ENCODE measurements around the gene CLCN6. TPM values are rescaled to one million over a fixed set of nuclear protein-coding genes. Genes with fewer than 3 reads are reported as not detected.

CLCN6 gene
- total and polyA plus RNA-seq, 2 of the 13 experiments (the other 11 are each of a cell fraction or from before 2014, with no cell fraction given), result 14.9 to 19.3 TPM

DNA sequence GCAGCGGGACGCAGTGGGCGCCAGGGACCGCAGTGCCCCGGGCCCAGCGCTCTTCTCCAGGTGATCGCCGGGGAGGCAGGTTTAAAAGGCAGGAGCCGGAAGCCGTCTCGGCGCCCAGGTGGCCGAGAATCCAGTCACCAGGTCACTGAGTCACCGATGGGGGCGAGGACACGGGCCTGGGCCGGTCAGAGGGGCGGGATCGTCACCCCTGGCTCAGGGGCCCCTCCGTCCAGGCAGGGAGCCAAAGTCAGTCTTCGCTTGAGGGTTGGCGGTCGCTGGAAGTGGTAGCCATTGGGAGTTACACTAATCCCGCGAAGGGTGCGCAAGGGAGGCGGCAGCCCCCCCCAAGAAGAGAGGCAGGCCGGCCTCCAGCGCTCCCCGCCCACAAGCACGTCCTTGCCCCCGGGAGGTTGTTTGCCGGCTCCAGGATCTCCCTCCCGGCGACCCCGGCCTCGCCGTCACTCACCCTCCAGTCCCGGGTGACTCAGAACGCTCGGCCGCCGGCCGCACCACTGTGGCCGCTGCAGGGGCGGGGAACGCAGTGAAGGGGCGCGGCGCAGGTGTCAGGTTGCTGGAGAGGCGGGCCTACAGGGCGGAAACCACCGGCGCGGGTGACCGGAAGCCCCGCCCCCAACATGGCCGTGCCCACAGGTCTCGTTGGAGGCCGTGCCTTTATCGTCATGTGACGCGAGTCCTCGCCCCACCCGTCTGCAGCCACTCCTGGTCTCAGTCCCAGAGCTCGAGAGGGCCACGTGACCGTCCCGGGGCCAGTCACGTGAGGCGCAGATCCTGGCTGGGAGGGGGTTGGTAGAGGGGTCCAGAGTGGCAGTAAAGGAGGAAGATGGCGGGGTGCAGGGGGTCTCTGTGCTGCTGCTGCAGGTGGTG is at the start of gene CLCN6, which contains the start of gene MTHFR (continued):
- TF ChIP-seq CREM (IDR thresholded peaks at IDR 0.05) (peak; percentile 88), CREM (CRISPR knock-in tag; IDR thresholded peaks at IDR 0.05) (no peak), RFX5 (IDR thresholded peaks at IDR 0.05; ENCODE audit: low read depth, low read length) (no peak), ZNF772 (CRISPR knock-in tag; IDR thresholded peaks at IDR 0.05) (peak; percentile 55), SP4 (CRISPR knock-in tag; IDR thresholded peaks at IDR 0.05) (peak; percentile 99), ZNF761 (CRISPR knock-in tag; conservative IDR thresholded peaks at IDR 0.05) (no peak), MAFF (IDR thresholded peaks at IDR 0.05; ENCODE audit: low read depth, low read length) (no peak), MAF1 (CRISPR knock-in tag; IDR thresholded peaks at IDR 0.05; ENCODE audit: borderline replicate concordance) (peak; percentile 91; the same call in 1 of the 2 replicates), ZNF326 (CRISPR knock-in tag; IDR thresholded peaks at IDR 0.05; ENCODE audit: borderline replicate concordance) (no peak), ZNF256 (CRISPR knock-in tag; conservative IDR thresholded peaks at IDR 0.05) (no peak; the same call in 1 of the 2 replicates), ZNF337 (CRISPR knock-in tag; IDR thresholded peaks at IDR 0.05; ENCODE audit: borderline replicate concordance, low read depth) (no peak; the same call in 1 of the 2 replicates), ZFP36 (IDR thresholded peaks at IDR 0.05; ENCODE audit: borderline replicate concordance, low read depth, low read length, partially characterized antibody) (no peak), GATAD2A (CRISPR knock-in tag; IDR thresholded peaks at IDR 0.05) (peak; percentile 68), ZBTB7B (CRISPR knock-in tag; IDR thresholded peaks at IDR 0.05) (peak; percentile 77), ZNF883 (CRISPR knock-in tag; IDR thresholded peaks at IDR 0.05; ENCODE audit: not compliant biosample characterization) (no peak), SOX6 (IDR thresholded peaks at IDR 0.05) (no peak), SOX6 (CRISPR knock-in tag; IDR thresholded peaks at IDR 0.05) (peak; percentile 64; the same call in 1 of the 2 replicates), ZFP62 (CRISPR knock-in tag; IDR thresholded peaks at IDR 0.05) (no peak), ZNF3 (CRISPR knock-in tag; IDR thresholded peaks at IDR 0.05) (no peak)
- TF ChIP-seq, protein P1, sequence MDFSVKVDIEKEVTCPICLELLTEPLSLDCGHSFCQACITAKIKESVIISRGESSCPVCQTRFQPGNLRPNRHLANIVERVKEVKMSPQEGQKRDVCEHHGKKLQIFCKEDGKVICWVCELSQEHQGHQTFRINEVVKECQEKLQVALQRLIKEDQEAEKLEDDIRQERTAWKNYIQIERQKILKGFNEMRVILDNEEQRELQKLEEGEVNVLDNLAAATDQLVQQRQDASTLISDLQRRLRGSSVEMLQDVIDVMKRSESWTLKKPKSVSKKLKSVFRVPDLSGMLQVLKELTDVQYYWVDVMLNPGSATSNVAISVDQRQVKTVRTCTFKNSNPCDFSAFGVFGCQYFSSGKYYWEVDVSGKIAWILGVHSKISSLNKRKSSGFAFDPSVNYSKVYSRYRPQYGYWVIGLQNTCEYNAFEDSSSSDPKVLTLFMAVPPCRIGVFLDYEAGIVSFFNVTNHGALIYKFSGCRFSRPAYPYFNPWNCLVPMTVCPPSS (IDR thresholded peaks at IDR 0.05), result no peak
- TF ChIP-seq, protein P2, sequence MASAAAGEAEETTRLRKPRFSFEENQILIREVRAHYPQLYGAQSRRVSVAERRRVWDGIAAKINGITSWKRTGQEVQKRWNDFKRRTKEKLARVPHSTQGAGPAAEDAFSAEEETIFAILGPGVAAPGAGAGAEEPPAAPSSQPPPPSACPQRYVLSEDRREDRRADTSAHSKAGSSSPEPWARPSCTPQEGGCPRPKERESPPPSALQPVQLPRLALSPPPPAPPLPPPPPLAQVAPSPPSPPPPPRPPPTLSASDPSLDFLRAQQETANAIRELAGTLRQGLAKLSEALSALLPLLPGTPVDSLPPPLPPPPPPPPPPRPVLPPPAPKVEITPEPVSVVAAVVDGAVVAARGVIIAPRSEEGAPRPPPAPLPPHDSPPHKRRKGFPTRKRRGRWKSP (CRISPR knock-in tag; IDR thresholded peaks at IDR 0.05), result no peak; the same call in 1 of the 2 replicates
- TF ChIP-seq, protein P3, sequence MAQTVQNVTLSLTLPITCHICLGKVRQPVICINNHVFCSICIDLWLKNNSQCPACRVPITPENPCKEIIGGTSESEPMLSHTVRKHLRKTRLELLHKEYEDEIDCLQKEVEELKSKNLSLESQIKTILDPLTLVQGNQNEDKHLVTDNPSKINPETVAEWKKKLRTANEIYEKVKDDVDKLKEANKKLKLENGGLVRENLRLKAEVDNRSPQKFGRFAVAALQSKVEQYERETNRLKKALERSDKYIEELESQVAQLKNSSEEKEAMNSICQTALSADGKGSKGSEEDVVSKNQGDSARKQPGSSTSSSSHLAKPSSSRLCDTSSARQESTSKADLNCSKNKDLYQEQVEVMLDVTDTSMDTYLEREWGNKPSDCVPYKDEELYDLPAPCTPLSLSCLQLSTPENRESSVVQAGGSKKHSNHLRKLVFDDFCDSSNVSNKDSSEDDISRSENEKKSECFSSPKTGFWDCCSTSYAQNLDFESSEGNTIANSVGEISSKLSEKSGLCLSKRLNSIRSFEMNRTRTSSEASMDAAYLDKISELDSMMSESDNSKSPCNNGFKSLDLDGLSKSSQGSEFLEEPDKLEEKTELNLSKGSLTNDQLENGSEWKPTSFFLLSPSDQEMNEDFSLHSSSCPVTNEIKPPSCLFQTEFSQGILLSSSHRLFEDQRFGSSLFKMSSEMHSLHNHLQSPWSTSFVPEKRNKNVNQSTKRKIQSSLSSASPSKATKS (CRISPR knock-in tag; IDR thresholded peaks at IDR 0.05), result no peak
- TF ChIP-seq, protein P4, sequence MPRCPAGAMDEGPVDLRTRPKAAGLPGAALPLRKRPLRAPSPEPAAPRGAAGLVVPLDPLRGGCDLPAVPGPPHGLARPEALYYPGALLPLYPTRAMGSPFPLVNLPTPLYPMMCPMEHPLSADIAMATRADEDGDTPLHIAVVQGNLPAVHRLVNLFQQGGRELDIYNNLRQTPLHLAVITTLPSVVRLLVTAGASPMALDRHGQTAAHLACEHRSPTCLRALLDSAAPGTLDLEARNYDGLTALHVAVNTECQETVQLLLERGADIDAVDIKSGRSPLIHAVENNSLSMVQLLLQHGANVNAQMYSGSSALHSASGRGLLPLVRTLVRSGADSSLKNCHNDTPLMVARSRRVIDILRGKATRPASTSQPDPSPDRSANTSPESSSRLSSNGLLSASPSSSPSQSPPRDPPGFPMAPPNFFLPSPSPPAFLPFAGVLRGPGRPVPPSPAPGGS (CRISPR knock-in tag; IDR thresholded peaks at IDR 0.05), result peak; percentile 45; the same call in 1 of the 2 replicates
- TF ChIP-seq, protein P5, sequence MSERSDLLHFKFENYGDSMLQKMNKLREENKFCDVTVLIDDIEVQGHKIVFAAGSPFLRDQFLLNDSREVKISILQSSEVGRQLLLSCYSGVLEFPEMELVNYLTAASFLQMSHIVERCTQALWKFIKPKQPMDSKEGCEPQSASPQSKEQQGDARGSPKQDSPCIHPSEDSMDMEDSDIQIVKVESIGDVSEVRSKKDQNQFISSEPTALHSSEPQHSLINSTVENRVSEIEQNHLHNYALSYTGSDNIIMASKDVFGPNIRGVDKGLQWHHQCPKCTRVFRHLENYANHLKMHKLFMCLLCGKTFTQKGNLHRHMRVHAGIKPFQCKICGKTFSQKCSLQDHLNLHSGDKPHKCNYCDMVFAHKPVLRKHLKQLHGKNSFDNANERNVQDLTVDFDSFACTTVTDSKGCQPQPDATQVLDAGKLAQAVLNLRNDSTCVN (CRISPR knock-in tag; IDR thresholded peaks at IDR 0.05; ENCODE audit: borderline replicate concordance), result peak; percentile 13; the same call in 1 of the 2 replicates

All from HepG2 (cell line).